GM18858 (cell line): Measurements from ENCODE around the gene ZBTB7C.
A peak's percentile ranks its signal among the peaks of the same experiment; 100 is the strongest.
"Not testable (repeated sequence)": the region's sequence is repeated elsewhere in the genome, so short reads cannot be mapped to it uniquely, and the experiment has no call there.

Experiments used
- ATAC-seq: cut with Tn5 transposase; IDR thresholded peaks from one replicate; pipeline ENCODE4 v1.9.1; 2021; ENCODE audit not compliant: unreplicated experiment

The ZBTB7C gene

DNA sequence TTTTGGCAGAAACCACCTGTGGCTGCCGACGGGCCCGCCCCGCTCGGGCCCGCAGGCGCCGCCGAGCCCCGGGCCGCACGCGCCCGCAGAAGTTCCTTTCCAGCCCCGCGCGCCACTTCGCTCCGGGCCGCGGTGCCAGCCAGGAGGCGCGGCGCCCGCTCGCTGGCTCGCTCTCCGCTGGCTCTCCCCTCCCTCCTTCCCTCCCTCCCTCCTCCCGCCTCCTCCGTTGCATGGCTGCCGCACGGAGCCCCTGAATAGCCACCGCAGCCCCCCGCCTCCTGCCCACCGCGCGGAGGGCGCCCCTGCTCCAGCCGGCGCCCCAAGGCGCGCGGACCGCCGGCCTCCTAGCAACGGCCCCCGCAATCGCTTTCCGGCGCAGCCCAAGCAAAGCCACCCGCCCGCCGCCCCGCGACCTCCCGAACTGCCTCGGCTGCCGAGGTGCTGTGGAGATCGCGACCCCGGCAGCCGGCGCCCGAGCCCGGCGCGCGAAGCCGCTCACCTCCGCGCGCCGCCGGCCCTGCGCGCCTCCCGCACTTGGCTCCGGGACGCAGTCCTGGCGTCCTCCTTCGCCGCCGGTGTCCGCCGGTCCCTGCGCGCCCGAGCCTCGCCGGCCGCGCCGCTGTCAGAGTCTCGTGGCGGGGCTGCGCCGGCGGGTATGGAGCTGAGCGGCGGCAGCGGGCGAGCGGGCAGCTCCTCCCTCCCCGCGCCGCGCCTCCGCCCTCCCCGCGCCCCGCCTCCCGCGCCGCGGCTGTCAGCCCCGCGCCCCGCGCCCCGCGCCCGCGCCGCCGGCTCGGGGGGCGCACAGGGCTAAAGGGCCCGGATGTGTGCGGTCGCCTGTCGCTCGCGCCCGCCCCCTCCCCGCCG is at the start of gene ZBTB7C:
Gene ZBTB7C (minus strand): TSS at position 657 of the 864 bp plus-strand sequence.
- no peak for ATAC-seq

DNA sequence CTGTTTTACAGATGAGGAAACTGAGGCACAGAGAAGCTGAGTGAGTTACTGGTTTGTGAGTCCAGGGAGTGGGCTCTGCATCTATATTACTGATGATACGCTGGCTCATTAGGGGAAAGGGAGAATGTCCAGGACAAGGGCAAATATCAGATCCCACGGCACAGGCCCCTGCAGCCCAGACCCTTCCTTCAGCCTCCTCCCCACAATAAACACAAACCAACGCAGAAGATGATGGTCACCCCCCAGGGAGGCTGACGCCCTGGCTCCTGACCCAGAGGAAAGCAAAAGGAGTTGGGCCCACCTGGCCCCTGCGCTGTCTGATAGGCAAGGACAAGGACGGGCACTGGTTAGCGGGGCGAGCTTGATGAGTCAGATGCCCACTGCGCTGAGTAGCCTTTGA is 47.7 kb upstream of the ZBTB7C start:
- no peak for ATAC-seq

DNA sequence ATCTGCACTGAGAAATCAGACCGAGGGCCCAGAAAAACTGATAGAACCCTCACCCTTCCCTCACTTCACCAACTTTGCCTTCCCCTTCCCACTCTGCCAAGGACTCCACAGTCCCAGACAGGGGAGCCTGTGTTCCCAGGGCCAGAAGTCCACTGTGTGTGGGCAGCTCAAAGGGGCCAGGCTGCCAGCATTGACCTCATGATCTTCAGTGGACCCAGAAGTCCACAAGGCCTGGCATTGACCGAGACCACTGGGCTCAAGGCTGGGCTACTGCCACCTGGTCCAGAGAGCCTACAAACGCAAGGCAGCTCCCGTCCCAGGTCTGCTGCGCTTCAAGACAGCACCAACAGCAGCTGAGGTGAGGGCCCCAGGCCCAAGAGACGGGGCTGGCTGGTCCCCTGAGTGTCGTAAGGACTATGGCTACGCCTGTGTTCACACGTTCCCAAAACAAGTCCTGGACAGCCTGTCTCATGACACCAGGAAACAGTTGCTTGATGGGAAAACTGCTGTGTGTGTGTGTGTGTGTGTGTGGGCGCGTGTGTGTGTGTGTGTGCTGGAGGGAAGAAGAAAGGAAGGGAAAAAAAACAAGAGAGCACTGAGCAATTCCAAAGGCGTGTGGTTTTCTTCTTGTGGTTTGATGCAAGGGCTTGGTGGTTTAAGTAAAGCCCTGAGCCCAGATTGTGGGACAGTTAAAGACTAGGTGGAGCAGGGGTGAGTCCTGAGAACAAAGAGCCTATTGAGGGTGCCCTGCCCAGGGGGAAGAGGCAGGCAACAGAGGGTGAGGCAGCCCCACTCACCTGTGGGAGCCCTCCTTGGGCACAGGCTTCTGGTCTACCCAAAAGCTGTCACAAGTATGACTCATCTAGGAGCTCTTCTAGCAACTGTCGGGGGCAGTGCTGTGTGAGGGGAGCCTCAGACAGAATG is 46.6 kb upstream of the ZBTB7C start:
- no peak for ATAC-seq

DNA sequence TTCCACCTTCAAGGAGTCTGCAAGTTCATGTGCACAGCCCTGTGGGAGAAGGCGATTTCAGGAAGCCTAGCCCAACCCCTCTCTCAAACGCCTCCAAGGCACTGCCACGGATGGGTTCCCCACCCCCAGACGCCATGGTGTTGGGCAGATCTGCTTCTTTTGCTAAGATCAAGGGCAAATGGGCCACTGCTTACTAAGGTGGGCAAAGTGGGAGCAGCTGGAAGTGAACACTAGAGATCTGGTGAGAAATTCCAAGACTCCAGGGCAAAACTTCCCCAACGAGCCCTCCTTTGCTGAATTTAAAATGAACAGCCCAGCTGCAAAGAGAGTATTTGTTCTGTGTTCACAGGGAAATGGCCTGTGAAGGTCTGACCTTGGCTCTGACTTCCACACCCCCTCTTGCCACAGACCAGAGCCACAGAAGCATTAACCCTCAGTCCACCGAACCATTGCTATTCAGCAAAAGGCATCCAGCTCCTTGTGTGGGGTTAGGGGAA is 45.1 kb upstream of the ZBTB7C start:
- ATAC-seq = no peak

- no peak for ATAC-seq
These were observed 44.3 kb upstream of the ZBTB7C start for GRCh38 chr18:48453330-48454066.

GRCh38 chr18:48452861-48453323 is 43.7 kb upstream of the ZBTB7C start:
- ATAC-seq = no peak

- no peak for ATAC-seq
These were observed 41.5 kb upstream of the ZBTB7C start for GRCh38 chr18:48450685-48451084.

- ATAC-seq = no peak
These were observed 37.5 kb upstream of the ZBTB7C start for GRCh38 chr18:48446582-48447225.

GRCh38 chr18:48445540-48445939 is 36.4 kb upstream of the ZBTB7C start:
- ATAC-seq = peak; percentile 58

- ATAC-seq = no peak
These were observed 33.6 kb upstream of the ZBTB7C start for GRCh38 chr18:48442761-48443160.

- ATAC-seq = no peak
These were observed 32.3 kb upstream of the ZBTB7C start for GRCh38 chr18:48441405-48441881.

DNA sequence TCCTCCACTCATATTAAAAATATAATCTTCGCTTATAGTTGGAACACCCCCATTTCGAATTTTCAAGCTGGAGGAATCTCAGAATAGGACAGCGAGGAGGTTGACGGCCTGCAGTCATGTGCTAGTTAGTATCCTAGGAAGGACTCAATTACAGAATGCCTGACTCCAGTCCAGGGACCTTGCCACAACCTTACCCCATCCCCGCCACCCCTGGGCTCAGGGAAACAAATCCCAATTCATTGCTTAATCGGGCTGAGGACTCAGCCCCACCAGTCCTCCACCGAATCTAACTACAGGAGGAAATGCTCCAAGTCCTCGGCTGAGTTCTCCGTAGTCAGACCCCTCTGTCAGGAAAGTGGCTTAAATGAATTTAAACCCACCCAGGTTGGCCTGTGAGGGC is 31.7 kb upstream of the ZBTB7C start:
- ATAC-seq = no peak

DNA sequence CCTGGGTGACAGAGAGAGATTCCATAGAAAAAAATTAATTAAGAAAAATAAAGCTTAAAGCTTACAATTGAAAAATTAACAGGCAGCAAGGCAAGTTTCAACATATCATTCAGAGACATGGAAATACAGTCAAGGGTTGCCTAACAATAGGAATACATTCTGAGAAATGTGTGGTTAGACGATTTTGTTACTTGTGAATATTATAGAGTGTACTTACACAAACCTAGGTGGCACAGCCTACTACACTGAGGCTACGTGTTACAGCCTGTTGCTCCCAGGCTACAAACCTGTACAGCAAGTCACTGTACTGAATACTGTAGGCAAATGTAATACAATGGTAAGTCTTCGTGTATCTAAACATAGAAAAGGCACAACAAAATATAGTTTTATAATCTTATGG is 27.7 kb upstream of the ZBTB7C start:
- ATAC-seq = no peak

GRCh38 chr18:48434382-48434781 is 25.2 kb upstream of the ZBTB7C start:
- not testable (repeated sequence) for ATAC-seq

GRCh38 chr18:48433541-48433940 is 24.4 kb upstream of the ZBTB7C start:
- no peak for ATAC-seq

- ATAC-seq = no peak
These were observed 21.0 kb upstream of the ZBTB7C start for GRCh38 chr18:48430150-48430549.

DNA sequence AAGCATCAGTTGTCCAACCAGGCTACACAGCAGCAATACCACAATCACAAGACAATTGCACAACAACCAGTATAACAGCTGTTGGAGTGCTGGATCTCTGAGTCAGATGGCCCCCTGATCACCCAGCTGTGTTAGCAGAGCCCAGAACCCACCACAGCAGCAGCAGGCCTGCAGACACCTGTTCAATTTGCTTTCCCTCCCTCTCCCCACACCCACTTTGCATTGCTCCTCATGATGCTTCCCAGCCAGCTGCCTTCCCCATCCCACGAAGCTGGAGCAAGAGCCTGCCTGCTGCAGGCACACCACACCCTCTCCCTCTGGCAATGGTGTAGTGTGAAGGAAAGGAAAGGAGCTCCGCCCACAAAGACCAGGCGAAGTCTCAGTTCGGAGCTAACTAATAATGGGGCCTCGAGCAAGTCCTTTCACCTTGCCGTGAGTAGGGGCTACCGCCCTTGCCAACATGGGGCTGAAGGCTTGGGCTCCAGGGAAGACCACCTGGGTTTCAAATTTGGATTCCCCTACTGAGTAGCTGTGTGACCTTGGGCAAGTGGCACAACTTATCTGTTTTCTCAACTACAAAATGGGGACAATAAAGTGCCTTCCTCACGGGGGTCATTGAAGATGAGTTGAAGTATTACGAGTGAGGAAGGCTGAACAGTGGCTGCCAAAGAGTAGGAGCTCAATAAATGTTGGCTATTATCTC is 19.4 kb upstream of the ZBTB7C start:
- no peak for ATAC-seq

DNA sequence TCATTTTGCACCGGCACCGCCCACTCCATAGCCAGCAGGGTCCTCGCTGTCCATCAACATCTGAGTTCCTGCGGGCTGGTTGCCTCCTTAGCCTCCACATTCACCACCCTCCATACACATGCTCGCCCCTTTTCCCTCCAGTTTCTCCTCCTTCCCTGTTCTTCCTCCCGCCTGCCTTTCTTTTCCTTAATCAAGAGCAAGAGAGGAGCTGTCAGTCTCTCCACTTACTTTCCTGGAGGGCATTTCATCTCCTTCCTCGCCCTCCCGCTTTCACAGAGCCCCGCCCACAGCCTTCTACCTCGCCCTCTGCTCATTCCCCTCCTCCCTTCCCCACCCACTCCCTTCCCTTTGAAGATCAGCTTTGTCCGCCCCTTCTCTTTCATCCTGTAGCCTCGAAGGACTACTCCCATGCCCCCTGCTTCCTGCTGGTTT is 13.8 kb upstream of the ZBTB7C start:
- no peak for ATAC-seq

GRCh38 chr18:48419277-48420022 is 10.3 kb upstream of the ZBTB7C start:
- no peak for ATAC-seq
